ENCODE results near the gene ETV6. TPM values are rescaled to one million over a fixed set of nuclear protein-coding genes. Genes with fewer than 3 reads are reported as not detected.

Gene ETV6
- total RNA-seq, 1 experiment from 2014 or later, result 17.2 TPM

GRCh38 chr12:11706509-11707379 is 57.3 kb downstream of the ETV6 start:
- intact Hi-C loops (cut with micrococcal nuclease; ENCODE audit: unreplicated experiment), result no loop called here
- ATAC-seq, result no peak
- Histone ChIP-seq H3K27ac (ENCODE audit: low read length) (no peak overlapping the region), H3K9me3 (ENCODE audit: control insufficient read depth, insufficient read depth, low read depth, low read length) (no peaks in the 10 kb centered on the region), H3K4me1 (ENCODE audit: control insufficient read depth, insufficient read depth, low read length) (no peaks in the 10 kb centered on the region), H3K36me3 (ENCODE audit: control insufficient read depth, insufficient read depth, low read length) (no peaks in the 10 kb centered on the region), H3K4me3 (ENCODE audit: low read depth in 2 of 2, low read length in 2 of 2) (no peak overlapping the region), H3K27me3 (ENCODE audit: control insufficient read depth, insufficient read depth, low read length) (no peaks in the 10 kb centered on the region)
- no TSS peak for BruUV-seq (replicated peaks)
- no peak for DNase-seq (ENCODE audit: low read depth, low spot score)
- POLR2A ChIA-PET, result no interaction called here
- TF ChIP-seq CTCF (IDR thresholded peaks at IDR 0.05) (no peak), TCF7L2 (IDR thresholded peaks at IDR 0.05; ENCODE audit: low read depth, low read length) (no peak)
- TF ChIP-seq, protein P1, sequence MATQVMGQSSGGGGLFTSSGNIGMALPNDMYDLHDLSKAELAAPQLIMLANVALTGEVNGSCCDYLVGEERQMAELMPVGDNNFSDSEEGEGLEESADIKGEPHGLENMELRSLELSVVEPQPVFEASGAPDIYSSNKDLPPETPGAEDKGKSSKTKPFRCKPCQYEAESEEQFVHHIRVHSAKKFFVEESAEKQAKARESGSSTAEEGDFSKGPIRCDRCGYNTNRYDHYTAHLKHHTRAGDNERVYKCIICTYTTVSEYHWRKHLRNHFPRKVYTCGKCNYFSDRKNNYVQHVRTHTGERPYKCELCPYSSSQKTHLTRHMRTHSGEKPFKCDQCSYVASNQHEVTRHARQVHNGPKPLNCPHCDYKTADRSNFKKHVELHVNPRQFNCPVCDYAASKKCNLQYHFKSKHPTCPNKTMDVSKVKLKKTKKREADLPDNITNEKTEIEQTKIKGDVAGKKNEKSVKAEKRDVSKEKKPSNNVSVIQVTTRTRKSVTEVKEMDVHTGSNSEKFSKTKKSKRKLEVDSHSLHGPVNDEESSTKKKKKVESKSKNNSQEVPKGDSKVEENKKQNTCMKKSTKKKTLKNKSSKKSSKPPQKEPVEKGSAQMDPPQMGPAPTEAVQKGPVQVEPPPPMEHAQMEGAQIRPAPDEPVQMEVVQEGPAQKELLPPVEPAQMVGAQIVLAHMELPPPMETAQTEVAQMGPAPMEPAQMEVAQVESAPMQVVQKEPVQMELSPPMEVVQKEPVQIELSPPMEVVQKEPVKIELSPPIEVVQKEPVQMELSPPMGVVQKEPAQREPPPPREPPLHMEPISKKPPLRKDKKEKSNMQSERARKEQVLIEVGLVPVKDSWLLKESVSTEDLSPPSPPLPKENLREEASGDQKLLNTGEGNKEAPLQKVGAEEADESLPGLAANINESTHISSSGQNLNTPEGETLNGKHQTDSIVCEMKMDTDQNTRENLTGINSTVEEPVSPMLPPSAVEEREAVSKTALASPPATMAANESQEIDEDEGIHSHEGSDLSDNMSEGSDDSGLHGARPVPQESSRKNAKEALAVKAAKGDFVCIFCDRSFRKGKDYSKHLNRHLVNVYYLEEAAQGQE (IDR thresholded peaks at IDR 0.05; ENCODE audit: insufficient read depth in 1 of 2, low read depth in 2 of 2, low read length in 1 of 2), result no peak
- CTCF ChIA-PET, result no interaction called here
- in situ Hi-C loops (cut with HindIII; ENCODE audit: low pct_unique_long_range_greater_than_20kb, low sequenced_read_pairs), result no loop called here

GRCh38 chr12:11707535-11707934 is 58.1 kb downstream of the ETV6 start:
- CTCF ChIA-PET, result interaction anchor here (0.7 kb wide), 1 partner anchor 104 kb away, joined by 9 read pairs; no protein-coding TSS in a partner anchor

More at GRCh38 chr12:11707535-11707934, 58.1 kb downstream of the ETV6 start:
- no peak for TF ChIP-seq SIN3A (IDR thresholded peaks at IDR 0.05; ENCODE audit: borderline replicate concordance, insufficient read depth, low read depth, low read length)
- TF ChIP-seq TCF7L2 (IDR thresholded peaks at IDR 0.05; ENCODE audit: low read depth, low read length), result no peak
- TF ChIP-seq, protein P1 (IDR thresholded peaks at IDR 0.05; ENCODE audit: insufficient read depth in 1 of 2, low read depth in 2 of 2, low read length in 1 of 2), result no peak
- TF ChIP-seq CTCF (IDR thresholded peaks at IDR 0.05), result no peak
- TF ChIP-seq POLR2AphosphoS5 (IDR thresholded peaks at IDR 0.05; ENCODE audit: low read depth, low read length), result no peak
- no peaks in the 10 kb centered on the region for H3K27me3 ChIP-seq (ENCODE audit: control insufficient read depth, insufficient read depth, low read length)
- no peaks in the 10 kb centered on the region for H3K36me3 ChIP-seq (ENCODE audit: control insufficient read depth, insufficient read depth, low read length)
- H3K4me3 ChIP-seq (ENCODE audit: low read depth in 2 of 2, low read length in 2 of 2), result no peak overlapping the region
- in situ Hi-C loops (cut with HindIII; ENCODE audit: low pct_unique_long_range_greater_than_20kb, low sequenced_read_pairs) (no loop called here), intact Hi-C loops (cut with micrococcal nuclease; ENCODE audit: unreplicated experiment) (no loop called here)
- H3K9me3 ChIP-seq (ENCODE audit: control insufficient read depth, insufficient read depth, low read depth, low read length), result no peaks in the 10 kb centered on the region
- H3K4me1 ChIP-seq (ENCODE audit: control insufficient read depth, insufficient read depth, low read length), result no peaks in the 10 kb centered on the region
- BruUV-seq (replicated peaks), result no TSS peak
- ATAC-seq, result no peak
- DNase-seq (ENCODE audit: low read depth, low spot score), result no peak
- POLR2A ChIA-PET, result no interaction called here
- H3K27ac ChIP-seq (ENCODE audit: low read length), result no peak overlapping the region

All from Panc1 (cell line).